COLO668 (cell line): ENCODE measurements around the gene USP50.
"Not testable (repeated sequence)": the region's sequence is repeated elsewhere in the genome, so short reads cannot be mapped to it uniquely, and the experiment has no call there.

Experiments
- DNase-seq: peaks from one replicate; lab custom pipeline; 2025; ENCODE audit not compliant: unreplicated experiment; lab: John Stamatoyannopoulos, UW

USP50 gene

DNA sequence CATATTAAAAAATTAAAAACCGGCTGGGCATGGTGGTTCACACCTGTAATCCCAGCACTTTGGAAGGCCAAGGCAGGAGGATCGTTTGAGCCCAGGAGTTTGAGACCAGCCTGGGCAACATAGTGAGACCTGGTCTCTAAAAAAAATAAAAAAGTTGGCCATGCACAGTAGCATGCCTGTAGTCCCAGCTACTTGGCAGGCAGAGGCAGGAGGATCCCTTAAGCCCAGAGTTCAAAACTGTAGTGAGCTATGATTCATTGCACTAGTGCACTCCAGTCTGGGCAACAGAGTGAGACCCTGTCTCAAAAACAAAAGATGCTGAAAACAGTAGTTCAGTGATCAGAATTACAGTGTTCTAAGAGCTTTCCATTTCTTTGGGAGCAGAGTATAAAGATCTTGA, 40.8 kb downstream of the USP50 start:
- DNase-seq: not testable (repeated sequence)

- DNase-seq: no peak
Observed at GRCh38 chr15:50503144-50503543, 43.3 kb downstream of the USP50 start.

DNA sequence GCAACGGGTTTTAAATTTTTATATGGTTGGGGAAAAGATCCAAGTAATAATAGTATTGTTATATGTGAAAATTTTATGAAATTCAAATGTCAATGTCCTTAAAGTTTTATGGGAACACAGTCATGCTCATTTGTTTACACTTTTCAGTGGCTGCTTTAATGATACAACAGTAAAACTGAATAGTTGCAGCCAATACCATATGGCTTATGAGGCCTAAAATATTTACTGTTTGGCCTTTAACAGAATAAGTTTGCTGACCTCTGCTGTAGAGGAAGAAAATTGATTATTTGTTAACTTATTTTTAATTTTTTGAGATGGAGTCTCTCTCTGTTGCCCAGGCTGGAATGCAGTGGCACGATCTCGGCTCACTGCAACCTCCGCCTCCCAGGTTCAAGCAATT, 44.7 kb downstream of the USP50 start:
- no peak for DNase-seq

GRCh38 chr15:50500352-50500751, 46.1 kb downstream of the USP50 start:
- DNase-seq: no peak

GRCh38 chr15:50496692-50497091, 49.8 kb downstream of the USP50 start:
- DNase-seq: no peak

- DNase-seq: not testable (repeated sequence)
Observed at GRCh38 chr15:50494547-50494946, 51.9 kb downstream of the USP50 start.

GRCh38 chr15:50493625-50494024, 52.8 kb downstream of the USP50 start:
- DNase-seq: no peak

- DNase-seq: no peak
Observed at GRCh38 chr15:50487287-50487686, 59.2 kb downstream of the USP50 start.

GRCh38 chr15:50485389-50485788, 61.1 kb downstream of the USP50 start:
- DNase-seq: no peak

DNA sequence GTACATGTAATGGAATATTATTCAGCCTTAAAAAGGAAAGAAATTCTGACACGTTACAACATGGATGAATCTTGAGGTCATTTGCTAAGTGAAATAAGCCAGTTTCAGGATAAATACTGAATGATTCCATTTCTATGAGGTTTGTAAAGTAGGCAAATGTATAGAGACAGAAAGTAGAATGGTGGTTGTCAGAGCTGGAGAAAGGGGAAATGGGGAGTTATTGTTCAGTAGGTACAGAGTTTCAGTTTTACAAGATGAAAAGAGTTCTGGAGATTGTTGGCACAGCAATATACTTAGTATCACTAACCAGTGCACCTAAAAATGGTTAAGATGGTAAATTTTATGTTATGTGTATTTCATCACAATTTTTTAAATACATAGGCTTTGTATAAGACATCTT, 61.7 kb downstream of the USP50 start:
- DNase-seq: no peak

DNA sequence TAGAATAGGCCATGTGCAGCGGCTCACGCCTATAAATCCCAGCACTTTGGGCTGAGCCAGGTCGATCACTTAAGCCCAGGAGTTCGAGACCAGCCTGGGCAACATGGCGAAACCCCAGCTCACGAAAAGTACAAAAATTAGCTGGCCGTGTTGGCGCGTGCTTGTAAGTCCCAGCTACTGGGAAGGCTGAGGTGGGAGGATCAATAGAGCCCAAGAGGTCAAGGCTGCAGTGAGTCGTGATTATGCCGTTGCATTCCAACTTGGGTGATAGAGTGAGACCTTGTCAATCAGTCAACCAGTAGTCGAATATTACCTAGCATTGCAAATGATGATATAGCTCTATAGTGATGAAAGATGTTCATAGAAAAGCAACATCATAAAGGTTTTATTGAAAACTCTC, 70.3 kb downstream of the USP50 start:
- DNase-seq: no peak

DNA sequence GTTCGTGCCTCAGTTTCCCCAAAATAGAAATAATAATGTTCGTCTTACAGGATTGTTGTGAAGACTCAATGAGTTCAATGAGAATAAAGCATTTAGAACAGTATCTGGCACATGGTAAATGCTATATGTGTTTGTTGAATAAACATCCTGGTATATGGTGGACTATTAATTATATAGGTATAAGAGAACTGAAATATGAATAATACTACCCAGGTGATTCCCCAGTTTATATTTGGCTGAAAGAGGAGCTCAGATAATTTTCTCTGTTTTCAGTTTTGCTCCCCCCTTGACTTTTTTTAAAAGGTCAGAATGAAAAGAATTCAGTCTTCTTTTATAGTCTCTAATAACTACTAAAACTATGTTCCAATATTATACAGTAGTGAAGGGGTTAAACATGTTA, 75.4 kb downstream of the USP50 start:
- DNase-seq: no peak

DNA sequence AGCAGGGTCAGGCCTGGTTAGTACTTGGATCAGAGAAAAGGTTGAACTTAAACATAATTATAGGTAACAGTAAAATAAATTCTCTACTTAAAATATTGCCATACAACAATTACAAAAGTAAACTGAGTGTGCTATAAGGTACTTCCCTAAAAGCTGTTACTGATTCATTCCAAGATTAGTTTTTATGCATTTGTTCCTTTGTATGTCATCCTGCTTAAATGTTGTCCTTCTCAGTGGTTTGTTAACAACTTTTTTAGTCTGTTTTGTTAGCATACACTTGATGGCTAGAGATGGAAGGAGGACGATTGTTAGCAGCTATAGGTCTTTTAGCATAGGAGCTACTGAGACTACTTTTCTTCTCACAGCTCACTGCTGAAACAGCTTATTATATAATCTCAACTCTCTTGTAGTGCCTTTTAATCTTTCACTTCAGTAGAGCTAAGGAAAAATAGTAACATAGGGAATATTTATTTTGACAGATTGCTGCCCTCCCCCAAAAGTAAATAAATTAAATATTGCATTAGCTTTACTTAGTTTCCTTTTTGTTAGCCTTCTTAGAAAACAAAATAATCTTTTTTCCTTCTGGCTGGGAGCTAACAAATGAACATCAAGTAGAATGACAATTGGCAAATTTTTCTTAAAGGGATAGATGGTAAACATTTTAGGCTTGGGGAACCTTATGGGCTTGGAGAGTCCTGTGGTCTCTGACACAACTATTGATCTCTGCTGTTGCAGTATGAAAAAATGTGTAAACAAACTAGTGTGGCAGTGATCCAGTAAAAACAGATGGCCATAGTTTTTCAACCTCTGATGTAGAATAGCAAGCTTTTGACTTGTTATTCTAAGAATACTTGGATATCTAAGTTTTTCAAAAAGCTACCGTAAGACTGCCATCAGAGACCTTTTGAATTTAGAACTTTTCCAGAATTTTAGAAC, 82.8 kb downstream of the USP50 start:
- DNase-seq: no peak

GRCh38 chr15:50458348-50459112, 87.9 kb downstream of the USP50 start:
- no peak for DNase-seq

DNA sequence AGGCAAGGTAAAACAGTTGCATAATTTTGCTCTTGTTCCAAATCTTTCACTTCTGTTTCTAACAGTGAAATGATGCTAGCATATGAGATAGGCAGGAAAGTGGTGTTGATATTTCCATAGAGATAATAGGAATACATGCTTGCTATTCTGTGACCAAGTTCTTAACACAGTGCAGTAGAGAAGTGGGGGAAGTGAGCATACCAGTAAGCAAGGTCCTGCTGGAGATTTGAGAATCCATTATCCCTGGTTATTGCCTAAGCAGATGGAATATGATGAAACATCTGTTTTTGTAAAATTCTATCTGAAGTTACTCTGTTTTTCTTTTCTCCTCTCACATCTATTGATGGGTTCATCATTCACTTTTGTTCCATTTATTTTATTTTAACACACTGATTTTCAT, 93.5 kb downstream of the USP50 start:
- no peak for DNase-seq
